ENCODE results near the gene BSX. TPM values are rescaled to one million over a fixed set of nuclear protein-coding genes. Genes with fewer than 3 reads are reported as not detected.

Gene BSX
- total RNA-seq, 1 experiment from 2014 or later: not detected

- ChIA-PET CTCF (interaction anchor here (0.6 kb wide), 1 partner anchor 28 kb away, joined by 3 read pairs; no protein-coding TSS in a partner anchor), POLR2A (interaction anchor here (1.3 kb wide), 1 partner anchor 12 kb away, joined by 3 read pairs; no protein-coding TSS in a partner anchor)
- no peak overlapping the region for H3K4me3 Mint-ChIP-seq (ENCODE audit: unreplicated experiment)
- no peaks in the 10 kb centered on the region for H3K9me3 Mint-ChIP-seq (ENCODE audit: unreplicated experiment)
- intact Hi-C loops (cut with micrococcal nuclease): no loop called here
- no peak overlapping the region for H3K27ac Mint-ChIP-seq (ENCODE audit: low read depth, unreplicated experiment)
- no peaks in the 10 kb centered on the region for H3K4me1 Mint-ChIP-seq (ENCODE audit: insufficient read depth, unreplicated experiment)
- H3K36me3 Mint-ChIP-seq (ENCODE audit: insufficient read depth, unreplicated experiment): no peaks in the 10 kb centered on the region
- H3K27me3 Mint-ChIP-seq (ENCODE audit: insufficient read depth, unreplicated experiment): peaks cover 99% of the 10 kb centered on the region
- BruUV-seq (replicated peaks): no TSS peak
- DNase-seq (ENCODE audit: unreplicated experiment): no peak
- no peak for TF ChIP-seq CTCF (IDR thresholded peaks at IDR 0.05; ENCODE audit: unreplicated experiment)
Observed at GRCh38 chr11:122976734-122977469, 4.7 kb downstream of the BSX start.

GRCh38 chr11:122976061-122976733, 5.4 kb downstream of the BSX start:
- Mint-ChIP-seq H3K27me3 (ENCODE audit: insufficient read depth, unreplicated experiment) (peaks cover 97% of the 10 kb centered on the region), H3K4me3 (ENCODE audit: unreplicated experiment) (no peak overlapping the region), H3K36me3 (ENCODE audit: insufficient read depth, unreplicated experiment) (no peaks in the 10 kb centered on the region), H3K9me3 (ENCODE audit: unreplicated experiment) (no peaks in the 10 kb centered on the region), H3K4me1 (ENCODE audit: insufficient read depth, unreplicated experiment) (no peaks in the 10 kb centered on the region), H3K27ac (ENCODE audit: low read depth, unreplicated experiment) (no peak overlapping the region)
- POLR2A ChIA-PET: interaction anchor here (1.3 kb wide), 1 partner anchor 11 kb away, joined by 3 read pairs; no protein-coding TSS in a partner anchor
- CTCF ChIA-PET: no interaction called here
- DNase-seq (ENCODE audit: unreplicated experiment): no peak
- no peak for TF ChIP-seq CTCF (IDR thresholded peaks at IDR 0.05; ENCODE audit: unreplicated experiment)
- no TSS peak for BruUV-seq (replicated peaks)
- intact Hi-C loops (cut with micrococcal nuclease): no loop called here

GRCh38 chr11:122963961-122964360, 17.7 kb downstream of the BSX start:
- H3K27me3 Mint-ChIP-seq (ENCODE audit: insufficient read depth, unreplicated experiment): peaks cover 46% of the 10 kb centered on the region
- POLR2A ChIA-PET: interaction anchor here (0.6 to 0.9 kb wide), 2 partner anchors 10 to 362 kb away, joined by 3 to 4 read pairs; no protein-coding TSS in a partner anchor
- no TSS peak for BruUV-seq (replicated peaks)
- CTCF ChIA-PET: interaction anchor here (0.6 to 0.9 kb wide), 2 partner anchors 38 to 154 kb away, joined by 3 to 5 read pairs; no protein-coding TSS in a partner anchor
- peaks cover 8% of the 10 kb centered on the region for H3K9me3 Mint-ChIP-seq (ENCODE audit: unreplicated experiment)
- no peak for TF ChIP-seq CTCF (IDR thresholded peaks at IDR 0.05; ENCODE audit: unreplicated experiment)
- H3K4me1 Mint-ChIP-seq (ENCODE audit: insufficient read depth, unreplicated experiment): no peaks in the 10 kb centered on the region
- intact Hi-C loops (cut with micrococcal nuclease): no loop called here
- DNase-seq (ENCODE audit: unreplicated experiment): no peak
- no peak overlapping the region for H3K27ac Mint-ChIP-seq (ENCODE audit: low read depth, unreplicated experiment)
- H3K4me3 Mint-ChIP-seq (ENCODE audit: unreplicated experiment): no peak overlapping the region
- no peaks in the 10 kb centered on the region for H3K36me3 Mint-ChIP-seq (ENCODE audit: insufficient read depth, unreplicated experiment)

GRCh38 chr11:122954455-122954854, 27.2 kb downstream of the BSX start:
- Mint-ChIP-seq H3K27me3 (ENCODE audit: insufficient read depth, unreplicated experiment) (peaks cover 31% of the 10 kb centered on the region), H3K36me3 (ENCODE audit: insufficient read depth, unreplicated experiment) (no peaks in the 10 kb centered on the region), H3K27ac (ENCODE audit: low read depth, unreplicated experiment) (no peak overlapping the region), H3K4me3 (ENCODE audit: unreplicated experiment) (no peak overlapping the region), H3K4me1 (ENCODE audit: insufficient read depth, unreplicated experiment) (no peaks in the 10 kb centered on the region), H3K9me3 (ENCODE audit: unreplicated experiment) (no peaks in the 10 kb centered on the region)
- TF ChIP-seq CTCF (IDR thresholded peaks at IDR 0.05; ENCODE audit: unreplicated experiment): no peak
- DNase-seq (ENCODE audit: unreplicated experiment): no peak
- intact Hi-C loops (cut with micrococcal nuclease): no loop called here
- CTCF ChIA-PET: interaction anchor here (0.9 kb wide), 1 partner anchor 68 kb away, joined by 3 read pairs; no protein-coding TSS in a partner anchor
- no TSS peak for BruUV-seq (replicated peaks)
- POLR2A ChIA-PET: interaction anchor here (0.6 to 1.4 kb wide), 2 partner anchors 10 to 17 kb away, joined by 4 read pairs; no protein-coding TSS in a partner anchor
